Measurements from ENCODE around the gene CNTLN. TPM values are rescaled to one million over a fixed set of nuclear protein-coding genes. Genes with fewer than 3 reads are reported as not detected.
"Not testable (repeated sequence)": the region's sequence is repeated elsewhere in the genome, so short reads cannot be mapped to it uniquely, and the experiment has no call there.

Gene CNTLN
- total RNA-seq, 1 donor from 2014 or later, result 7.4 TPM

DNA sequence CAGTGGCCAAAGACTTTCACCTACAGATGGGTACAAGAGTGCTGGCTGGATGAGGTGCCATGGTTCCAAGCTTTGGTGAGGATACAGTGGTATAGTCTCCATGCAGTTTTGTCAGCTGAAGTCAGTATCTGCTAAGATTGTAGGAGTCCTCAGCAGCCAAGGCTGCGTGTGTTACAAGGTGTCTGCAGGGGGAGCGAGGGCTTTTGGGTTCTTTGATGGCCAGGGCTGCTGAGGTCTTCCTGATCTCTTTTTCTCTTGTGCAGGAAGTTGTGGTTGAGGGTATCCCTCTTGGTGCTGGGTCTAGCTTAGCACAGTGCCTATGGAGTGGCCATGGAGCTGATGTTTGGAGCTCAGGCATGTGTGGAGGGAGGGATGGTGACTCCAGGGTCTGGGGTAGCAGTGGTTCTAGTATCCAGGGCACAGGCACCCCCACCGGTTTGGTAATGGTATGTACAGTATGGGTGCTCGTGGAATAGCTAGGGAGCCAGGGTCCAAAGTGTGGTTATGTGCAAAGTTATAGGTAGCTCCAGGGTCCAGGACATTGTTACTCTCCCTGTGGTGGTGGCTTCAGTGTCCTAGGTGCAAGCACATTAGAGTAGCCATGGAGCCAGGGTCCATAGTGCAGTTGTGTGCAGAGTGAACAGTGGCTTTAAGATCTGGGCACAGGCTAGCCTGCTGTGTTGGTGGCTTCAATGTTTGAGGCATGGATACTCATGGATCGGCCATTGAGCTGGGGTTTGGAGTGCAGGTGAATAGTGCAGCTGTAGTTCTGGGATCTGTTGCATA, 36.7 kb downstream of the CNTLN start:
- Mint-ChIP-seq H3K27me3 (ENCODE audit: unreplicated experiment) (peaks cover 3% of the 10 kb centered on the region), H3K9me3 (ENCODE audit: unreplicated experiment) (no peaks in the 10 kb centered on the region), H3K27ac (ENCODE audit: unreplicated experiment) (no peak overlapping the region), H3K36me3 (ENCODE audit: low read depth, unreplicated experiment) (no peaks in the 10 kb centered on the region), H3K4me1 (ENCODE audit: unreplicated experiment) (no peaks in the 10 kb centered on the region), H3K4me3 (ENCODE audit: unreplicated experiment) (no peak overlapping the region)
- TF ChIP-seq, protein P1, sequence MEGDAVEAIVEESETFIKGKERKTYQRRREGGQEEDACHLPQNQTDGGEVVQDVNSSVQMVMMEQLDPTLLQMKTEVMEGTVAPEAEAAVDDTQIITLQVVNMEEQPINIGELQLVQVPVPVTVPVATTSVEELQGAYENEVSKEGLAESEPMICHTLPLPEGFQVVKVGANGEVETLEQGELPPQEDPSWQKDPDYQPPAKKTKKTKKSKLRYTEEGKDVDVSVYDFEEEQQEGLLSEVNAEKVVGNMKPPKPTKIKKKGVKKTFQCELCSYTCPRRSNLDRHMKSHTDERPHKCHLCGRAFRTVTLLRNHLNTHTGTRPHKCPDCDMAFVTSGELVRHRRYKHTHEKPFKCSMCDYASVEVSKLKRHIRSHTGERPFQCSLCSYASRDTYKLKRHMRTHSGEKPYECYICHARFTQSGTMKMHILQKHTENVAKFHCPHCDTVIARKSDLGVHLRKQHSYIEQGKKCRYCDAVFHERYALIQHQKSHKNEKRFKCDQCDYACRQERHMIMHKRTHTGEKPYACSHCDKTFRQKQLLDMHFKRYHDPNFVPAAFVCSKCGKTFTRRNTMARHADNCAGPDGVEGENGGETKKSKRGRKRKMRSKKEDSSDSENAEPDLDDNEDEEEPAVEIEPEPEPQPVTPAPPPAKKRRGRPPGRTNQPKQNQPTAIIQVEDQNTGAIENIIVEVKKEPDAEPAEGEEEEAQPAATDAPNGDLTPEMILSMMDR (IDR thresholded peaks at IDR 0.05; ENCODE audit: unreplicated experiment), result no peak
- no peak for DNase-seq (ENCODE audit: low spot score)

DNA sequence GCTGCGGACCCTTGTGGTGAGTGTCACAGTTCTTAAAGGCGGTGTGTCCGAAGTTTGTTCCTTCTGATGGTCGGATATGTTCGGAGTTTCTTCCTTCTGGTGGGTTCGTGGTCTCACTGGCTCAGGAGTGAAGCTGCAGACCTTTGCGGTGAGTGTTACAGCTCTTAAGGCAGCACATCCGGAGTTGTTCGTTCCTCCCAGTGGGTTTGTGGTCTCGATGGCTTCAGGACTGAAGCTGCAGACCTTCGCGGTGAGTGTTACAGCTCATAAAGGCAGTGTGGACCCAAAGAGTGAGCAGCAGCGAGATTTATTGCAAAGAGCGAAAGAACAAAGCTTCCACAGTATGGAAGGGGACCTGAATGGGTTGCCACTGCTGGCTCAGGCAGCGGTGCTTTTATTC, 42.7 kb downstream of the CNTLN start:
- not testable (repeated sequence) for H3K9me3 Mint-ChIP-seq (ENCODE audit: unreplicated experiment); H3K4me3 Mint-ChIP-seq (ENCODE audit: unreplicated experiment); H3K27ac Mint-ChIP-seq (ENCODE audit: unreplicated experiment); H3K36me3 Mint-ChIP-seq (ENCODE audit: low read depth, unreplicated experiment); H3K27me3 Mint-ChIP-seq (ENCODE audit: unreplicated experiment); DNase-seq (ENCODE audit: low spot score); H3K4me1 Mint-ChIP-seq (ENCODE audit: unreplicated experiment)

DNA sequence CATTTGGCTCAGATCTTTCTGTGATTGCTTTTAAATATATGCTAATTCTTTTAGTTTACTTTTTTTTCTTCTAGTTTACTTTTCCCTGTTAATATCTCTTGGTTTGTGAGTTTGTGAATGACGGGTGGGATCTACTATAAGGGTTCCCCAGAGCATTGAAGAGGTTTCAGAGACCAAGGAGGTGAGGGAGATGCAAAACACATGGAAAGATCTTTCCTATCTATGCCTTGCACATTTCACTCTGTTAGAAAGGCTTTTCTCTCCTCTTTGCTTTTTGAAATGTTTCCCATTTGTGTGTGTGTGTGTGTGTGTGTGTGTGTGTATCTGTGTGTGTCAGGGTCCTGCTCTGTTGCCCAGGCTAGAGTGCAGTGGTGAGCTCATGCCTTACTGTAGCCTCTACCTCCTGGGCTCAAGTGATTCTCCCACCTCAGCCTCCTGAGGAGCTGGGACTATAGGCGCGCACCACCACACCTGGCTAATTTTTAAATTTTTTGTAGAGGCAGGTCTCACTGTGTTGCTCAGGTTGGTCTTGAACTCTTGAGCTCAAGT, 50.7 kb downstream of the CNTLN start:
- H3K27me3 Mint-ChIP-seq (ENCODE audit: unreplicated experiment), result no peaks in the 10 kb centered on the region
- H3K27ac Mint-ChIP-seq (ENCODE audit: unreplicated experiment), result no peak overlapping the region
- DNase-seq (ENCODE audit: low spot score), result no peak
- H3K36me3 Mint-ChIP-seq (ENCODE audit: low read depth, unreplicated experiment), result no peaks in the 10 kb centered on the region
- TF ChIP-seq, protein P1 (IDR thresholded peaks at IDR 0.05; ENCODE audit: unreplicated experiment), result no peak
- no peaks in the 10 kb centered on the region for H3K9me3 Mint-ChIP-seq (ENCODE audit: unreplicated experiment)
- H3K4me3 Mint-ChIP-seq (ENCODE audit: unreplicated experiment), result no peak overlapping the region
- H3K4me1 Mint-ChIP-seq (ENCODE audit: unreplicated experiment), result peaks cover 2% of the 10 kb centered on the region

DNA sequence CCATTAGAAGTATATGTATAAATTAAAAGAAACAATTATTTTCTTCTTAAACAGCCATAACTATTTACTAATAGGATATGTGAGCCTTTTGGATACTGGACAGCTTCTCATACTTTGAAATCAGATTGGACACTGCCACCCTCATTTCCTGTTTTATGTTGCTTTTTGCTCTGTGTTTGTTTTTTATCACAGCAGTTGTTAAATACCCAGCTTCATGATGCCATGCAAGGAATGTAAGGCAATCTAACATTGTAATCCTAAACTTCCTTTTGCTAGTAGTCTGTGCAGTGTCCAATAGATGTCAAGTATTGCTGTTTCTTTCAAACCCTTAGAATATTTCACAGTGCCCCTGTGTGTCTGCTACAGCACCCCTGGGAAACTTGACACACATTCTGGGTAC, 56.2 kb downstream of the CNTLN start:
- no peak for DNase-seq (ENCODE audit: low spot score)
- Mint-ChIP-seq H3K27ac (ENCODE audit: unreplicated experiment) (no peak overlapping the region), H3K36me3 (ENCODE audit: low read depth, unreplicated experiment) (no peaks in the 10 kb centered on the region), H3K9me3 (ENCODE audit: unreplicated experiment) (no peaks in the 10 kb centered on the region), H3K4me1 (ENCODE audit: unreplicated experiment) (no peaks in the 10 kb centered on the region), H3K4me3 (ENCODE audit: unreplicated experiment) (no peak overlapping the region), H3K27me3 (ENCODE audit: unreplicated experiment) (peaks cover 2% of the 10 kb centered on the region)
- TF ChIP-seq, protein P1 (IDR thresholded peaks at IDR 0.05; ENCODE audit: unreplicated experiment), result no peak

DNA sequence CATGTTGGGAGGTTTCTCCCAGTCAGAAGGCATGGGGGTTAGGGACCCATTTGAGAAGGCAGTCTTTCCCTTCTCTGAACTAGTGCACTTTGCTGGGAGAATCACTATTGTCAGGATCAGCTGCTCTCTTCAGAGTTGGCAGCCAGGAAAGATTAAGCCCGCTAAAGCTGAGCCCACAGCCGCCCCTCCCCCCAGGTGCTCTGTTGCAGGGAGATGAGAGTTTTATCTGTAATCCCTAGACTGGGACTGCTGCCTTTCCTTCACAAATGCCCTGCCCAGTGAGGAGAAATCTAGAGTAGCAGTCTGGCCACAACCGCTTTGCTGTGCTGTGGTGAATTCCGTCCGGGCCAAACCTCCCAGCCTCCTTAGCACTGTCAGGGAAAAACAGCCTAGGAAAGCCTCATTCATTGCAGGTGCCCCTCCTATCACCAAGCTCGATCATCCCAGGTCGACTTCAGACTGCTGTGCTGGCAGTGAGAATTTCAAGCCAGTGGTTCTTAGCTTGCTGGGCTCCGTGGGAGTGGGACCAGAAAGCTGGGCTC, 69.8 kb downstream of the CNTLN start:
- no peak overlapping the region for H3K27ac Mint-ChIP-seq (ENCODE audit: unreplicated experiment)
- no peaks in the 10 kb centered on the region for H3K4me1 Mint-ChIP-seq (ENCODE audit: unreplicated experiment)
- no peak overlapping the region for H3K4me3 Mint-ChIP-seq (ENCODE audit: unreplicated experiment)
- TF ChIP-seq, protein P1 (IDR thresholded peaks at IDR 0.05; ENCODE audit: unreplicated experiment), result no peak
- no peaks in the 10 kb centered on the region for H3K9me3 Mint-ChIP-seq (ENCODE audit: unreplicated experiment)
- no peaks in the 10 kb centered on the region for H3K36me3 Mint-ChIP-seq (ENCODE audit: low read depth, unreplicated experiment)
- H3K27me3 Mint-ChIP-seq (ENCODE audit: unreplicated experiment), result no peaks in the 10 kb centered on the region
- no peak for DNase-seq (ENCODE audit: low spot score)

Data from endothelial cell (in vitro differentiated cells).